ENCODE measurements around the gene COL5A2. TPM values are rescaled to one million over a fixed set of nuclear protein-coding genes. Genes with fewer than 3 reads are reported as not detected.

COL5A2 gene
- total RNA-seq, 1 donor from 2014 or later = 7.4 TPM

DNA sequence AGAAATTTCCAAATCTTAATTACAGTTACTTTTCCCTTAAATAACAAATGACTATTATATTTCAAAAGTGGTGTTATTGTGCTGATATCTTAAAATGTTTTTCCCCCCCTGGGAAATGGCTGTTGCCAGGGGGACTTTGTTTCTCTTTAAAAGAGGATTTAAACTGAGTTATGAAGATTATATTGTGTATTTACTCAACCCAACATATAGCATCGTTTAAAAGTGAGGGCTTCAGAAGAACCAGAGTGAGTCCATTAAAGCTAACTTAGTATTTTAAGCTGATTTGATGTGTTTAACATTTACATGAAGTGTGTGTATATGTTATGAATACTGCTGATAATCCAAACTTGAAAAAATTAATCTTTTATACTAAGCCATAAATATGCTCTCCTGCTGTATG lies 81.6 kb downstream of the COL5A2 start:
- Histone ChIP-seq H3K27me3 (ENCODE audit: control insufficient read depth, insufficient read depth, low read length) (no peaks in the 10 kb centered on the region), H3K4me3 (ENCODE audit: low read depth, low read length) (no peak overlapping the region), H3K36me3 (ENCODE audit: control insufficient read depth, insufficient read depth, low read length) (no peaks in the 10 kb centered on the region)
- TF ChIP-seq, protein P1, sequence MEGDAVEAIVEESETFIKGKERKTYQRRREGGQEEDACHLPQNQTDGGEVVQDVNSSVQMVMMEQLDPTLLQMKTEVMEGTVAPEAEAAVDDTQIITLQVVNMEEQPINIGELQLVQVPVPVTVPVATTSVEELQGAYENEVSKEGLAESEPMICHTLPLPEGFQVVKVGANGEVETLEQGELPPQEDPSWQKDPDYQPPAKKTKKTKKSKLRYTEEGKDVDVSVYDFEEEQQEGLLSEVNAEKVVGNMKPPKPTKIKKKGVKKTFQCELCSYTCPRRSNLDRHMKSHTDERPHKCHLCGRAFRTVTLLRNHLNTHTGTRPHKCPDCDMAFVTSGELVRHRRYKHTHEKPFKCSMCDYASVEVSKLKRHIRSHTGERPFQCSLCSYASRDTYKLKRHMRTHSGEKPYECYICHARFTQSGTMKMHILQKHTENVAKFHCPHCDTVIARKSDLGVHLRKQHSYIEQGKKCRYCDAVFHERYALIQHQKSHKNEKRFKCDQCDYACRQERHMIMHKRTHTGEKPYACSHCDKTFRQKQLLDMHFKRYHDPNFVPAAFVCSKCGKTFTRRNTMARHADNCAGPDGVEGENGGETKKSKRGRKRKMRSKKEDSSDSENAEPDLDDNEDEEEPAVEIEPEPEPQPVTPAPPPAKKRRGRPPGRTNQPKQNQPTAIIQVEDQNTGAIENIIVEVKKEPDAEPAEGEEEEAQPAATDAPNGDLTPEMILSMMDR (IDR thresholded peaks at IDR 0.05; ENCODE audit: insufficient read depth, low read length, severe bottlenecking) = no peak
- DNase-seq (ENCODE audit: low read depth) = no peak
- FAIRE-seq = no peak

DNA sequence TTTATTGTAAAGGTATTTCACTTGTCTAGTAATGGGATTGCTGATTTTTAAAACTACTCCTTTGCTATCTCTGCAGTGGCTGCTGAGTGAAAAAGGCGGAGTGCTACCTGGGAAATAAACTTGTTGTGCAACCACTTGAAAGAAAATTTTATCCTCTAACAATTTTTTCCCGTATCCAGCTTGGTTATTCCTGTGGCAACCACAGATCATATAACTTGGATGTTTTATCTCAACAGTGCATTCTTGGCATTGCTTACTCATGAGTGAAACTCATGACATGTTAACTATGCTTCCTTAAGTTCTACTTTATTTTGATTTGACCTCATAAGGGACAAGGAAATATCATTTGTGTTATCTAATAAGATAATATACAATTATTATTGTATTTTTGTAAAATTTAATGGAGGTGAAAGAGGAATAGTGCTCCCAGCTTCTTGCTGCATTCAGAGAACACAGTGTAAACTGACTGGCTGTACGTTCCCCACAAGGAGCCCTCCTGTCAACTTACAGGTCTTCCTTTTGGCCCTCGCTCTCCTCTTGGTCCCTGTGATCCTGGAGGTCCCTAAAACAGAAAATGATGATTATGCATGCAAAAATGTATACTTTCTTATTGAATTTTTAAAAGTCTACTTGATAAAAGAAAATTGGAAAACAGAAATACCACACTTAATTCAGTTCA lies 82.7 kb downstream of the COL5A2 start:
- Histone ChIP-seq H3K4me3 (ENCODE audit: low read depth, low read length) (no peak overlapping the region), H3K27me3 (ENCODE audit: control insufficient read depth, insufficient read depth, low read length) (no peaks in the 10 kb centered on the region), H3K36me3 (ENCODE audit: control insufficient read depth, insufficient read depth, low read length) (no peaks in the 10 kb centered on the region)
- TF ChIP-seq, protein P1 (IDR thresholded peaks at IDR 0.05; ENCODE audit: insufficient read depth, low read length, severe bottlenecking) = no peak
- FAIRE-seq (no peak), DNase-seq (ENCODE audit: low read depth) (peak; percentile 81)

DNA sequence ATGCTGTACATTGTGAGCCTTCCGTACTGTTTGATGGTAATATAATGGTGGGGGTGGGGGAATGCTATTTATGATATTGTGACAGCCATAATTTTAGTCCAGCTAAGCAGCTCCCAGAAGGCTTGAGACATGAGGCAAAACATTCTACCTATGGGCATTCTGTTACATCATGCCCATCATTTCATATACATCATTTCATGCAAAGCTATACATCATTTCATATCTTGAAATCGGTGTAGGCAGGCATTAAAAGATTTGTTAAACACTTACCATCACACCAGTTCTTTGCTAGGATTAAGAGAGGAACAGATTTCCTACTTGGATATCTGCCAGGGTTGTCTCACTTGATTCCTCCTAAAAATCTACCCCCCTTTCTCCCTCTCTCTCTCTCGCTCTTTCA lies 84.5 kb downstream of the COL5A2 start:
- no peaks in the 10 kb centered on the region for H3K27me3 ChIP-seq (ENCODE audit: control insufficient read depth, insufficient read depth, low read length)
- TF ChIP-seq, protein P1 (IDR thresholded peaks at IDR 0.05; ENCODE audit: insufficient read depth, low read length, severe bottlenecking) = no peak
- H3K4me3 ChIP-seq (ENCODE audit: low read depth, low read length) = no peak overlapping the region
- FAIRE-seq (no peak), DNase-seq (ENCODE audit: low read depth) (no peak)
- no peaks in the 10 kb centered on the region for H3K36me3 ChIP-seq (ENCODE audit: control insufficient read depth, insufficient read depth, low read length)

DNA sequence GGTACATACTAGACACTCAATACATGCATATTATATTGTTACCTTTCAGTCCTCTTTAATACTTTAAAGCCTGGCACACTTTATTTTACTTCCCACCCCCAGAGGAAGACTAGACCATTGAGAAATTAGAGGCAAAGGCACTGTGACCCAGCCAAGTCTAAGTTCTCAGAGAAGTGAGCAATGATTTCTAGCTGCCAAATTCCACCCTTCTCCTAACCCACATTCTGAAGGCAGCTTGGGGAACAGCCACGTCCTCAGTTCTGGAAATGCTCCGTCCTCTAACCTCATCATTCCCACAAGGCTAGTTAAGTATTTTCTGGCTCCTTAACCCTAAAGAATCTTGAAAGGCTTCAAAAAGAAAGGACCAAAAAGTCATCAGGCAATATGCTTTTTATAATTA lies 86.6 kb downstream of the COL5A2 start:
- H3K27me3 ChIP-seq (ENCODE audit: control insufficient read depth, insufficient read depth, low read length) = no peaks in the 10 kb centered on the region
- no peak overlapping the region for H3K4me3 ChIP-seq (ENCODE audit: low read depth, low read length)
- TF ChIP-seq, protein P1 (IDR thresholded peaks at IDR 0.05; ENCODE audit: insufficient read depth, low read length, severe bottlenecking) = no peak
- FAIRE-seq (no peak), DNase-seq (ENCODE audit: low read depth) (no peak)
- no peaks in the 10 kb centered on the region for H3K36me3 ChIP-seq (ENCODE audit: control insufficient read depth, insufficient read depth, low read length)

DNA sequence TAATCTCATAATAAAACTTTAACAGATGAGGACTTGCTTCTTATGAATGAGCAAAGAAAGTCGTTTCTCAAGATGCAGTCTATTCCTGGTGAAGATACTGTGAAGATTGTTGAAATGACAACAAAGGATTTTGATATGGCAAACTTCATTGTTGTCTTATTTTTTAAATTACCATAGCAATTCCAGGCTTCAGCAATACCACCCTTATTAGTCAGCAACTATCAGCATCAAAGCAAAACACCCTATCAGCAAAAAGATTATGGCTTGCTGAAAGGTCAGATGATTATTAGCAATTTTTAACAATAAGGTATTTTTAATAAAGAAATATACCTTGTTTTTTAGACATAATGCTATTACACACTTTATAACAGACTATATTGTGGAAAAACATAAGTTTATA lies 88.3 kb downstream of the COL5A2 start:
- no peaks in the 10 kb centered on the region for H3K36me3 ChIP-seq (ENCODE audit: control insufficient read depth, insufficient read depth, low read length)
- H3K4me3 ChIP-seq (ENCODE audit: low read depth, low read length) = no peak overlapping the region
- H3K27me3 ChIP-seq (ENCODE audit: control insufficient read depth, insufficient read depth, low read length) = no peaks in the 10 kb centered on the region
- no peak for DNase-seq (ENCODE audit: low read depth)
- TF ChIP-seq, protein P1 (IDR thresholded peaks at IDR 0.05; ENCODE audit: insufficient read depth, low read length, severe bottlenecking) = no peak
- FAIRE-seq = no peak
